Liver (tissue), 9 donors: ENCODE measurements around the gene TNP2. TPM values are rescaled to one million over a fixed set of nuclear protein-coding genes. Genes with fewer than 3 reads are reported as not detected.

Experiments
- DNase-seq: peaks from one replicate; pipeline ENCODE4 v3.0.0-alpha.2; 2017; ENCODE audit warnings: low spot score
- H3K27ac ChIP-seq, 2 donors: one replicate each; pipeline ENCODE4 v1.7.0; 2013; ENCODE audit warnings: inconsistent platforms in 2 of 2, low read length in 2 of 2, control low read depth in 1 of 2, low read depth in 1 of 2, mild to moderate bottlenecking in 1 of 2
- H3K27me3 ChIP-seq, 4 donors: one replicate each; pipeline versions ENCODE4 v1.6.1 to v1.7.0; 2013; ENCODE audit warnings: low read length in 3 of 4, inconsistent platforms in 1 of 4, mild to moderate bottlenecking in 1 of 4, moderate library complexity in 1 of 4; ENCODE audit not compliant: control insufficient read depth in 4 of 4, insufficient read depth in 4 of 4
- H3K36me3 ChIP-seq, 4 donors: one replicate each; pipeline versions ENCODE4 v1.6.1 to v1.7.0; 2013; ENCODE audit warnings: low read length in 3 of 4, mild to moderate bottlenecking in 3 of 4, low read depth in 1 of 4, moderate library complexity in 1 of 4; ENCODE audit not compliant: control insufficient read depth in 4 of 4, insufficient read depth in 3 of 4
- H3K4me1 ChIP-seq, 4 donors: one replicate each; pipeline versions ENCODE4 v1.6.1 to v1.7.0; 2013; ENCODE audit warnings: low read length in 3 of 4, mild to moderate bottlenecking in 3 of 4, moderate library complexity in 1 of 4; ENCODE audit not compliant: control insufficient read depth in 4 of 4, insufficient read depth in 4 of 4
- H3K4me3 ChIP-seq, 3 donors: one replicate each; pipeline versions ENCODE4 v1.6.1 to v1.7.0; 2013; ENCODE audit warnings: low read length in 3 of 3, control low read depth in 1 of 3, low read depth in 1 of 3, mild to moderate bottlenecking in 1 of 3
- H3K9ac ChIP-seq, 2 donors: one replicate each; pipeline ENCODE4 v1.7.0; 2013; ENCODE audit warnings: low read length in 2 of 2, mild to moderate bottlenecking in 2 of 2, moderate library complexity in 2 of 2, control low read depth in 1 of 2, low read depth in 1 of 2
- H3K9me3 ChIP-seq, 4 donors: one replicate each; pipeline versions ENCODE4 v1.6.1 to v1.7.0; 2013; ENCODE audit warnings: low read length in 3 of 4; ENCODE audit not compliant: control insufficient read depth in 4 of 4
- ATF3 ChIP-seq: IDR thresholded peaks from 2 replicates; pipeline ENCODE4 v1.6.1; 2016; ENCODE audit warnings: antibody characterized with exemption
- CTCF ChIP-seq: fragments of 150-350 bp; IDR thresholded peaks from 2 replicates; pipeline ENCODE4 v1.5.1; 2017; ENCODE audit warnings: improper control_type of control experiment, low read depth, low read length; ENCODE audit not compliant: missing input control
- FOXA1 ChIP-seq: IDR thresholded peaks from 2 replicates; pipeline ENCODE4 v1.6.1; 2016; ENCODE audit warnings: antibody characterized with exemption
- FOXA2 ChIP-seq: IDR thresholded peaks from 2 replicates; pipeline ENCODE4 v1.6.1; 2016; ENCODE audit warnings: antibody characterized with exemption
- HNF4G ChIP-seq: IDR thresholded peaks from 2 replicates; pipeline ENCODE4 v1.6.1; 2016; ENCODE audit warnings: antibody characterized with exemption
- JUND ChIP-seq, 2 donors: IDR thresholded peaks; 2 replicates each; pipeline ENCODE4 v1.6.1; 2016; ENCODE audit warnings: antibody characterized with exemption in 2 of 2
- NR2F2 ChIP-seq: IDR thresholded peaks from 2 replicates; pipeline ENCODE4 v1.6.1; 2016; ENCODE audit warnings: antibody characterized with exemption
- RAD21 ChIP-seq, 2 donors: IDR thresholded peaks; 2 replicates each; pipeline ENCODE4 v1.6.1; 2016; ENCODE audit warnings: antibody characterized with exemption in 2 of 2, mild to moderate bottlenecking in 2 of 2
- RXRA ChIP-seq, 2 donors: IDR thresholded peaks; 2 replicates each; pipeline ENCODE4 v1.6.1; 2017 to 2018; ENCODE audit warnings: antibody characterized with exemption in 2 of 2, mild to moderate bottlenecking in 1 of 2
- SP1 ChIP-seq: IDR thresholded peaks from 2 replicates; pipeline ENCODE4 v1.6.1; 2018; ENCODE audit warnings: antibody characterized with exemption, mild to moderate bottlenecking
- TAF1 ChIP-seq: conservative IDR thresholded peaks from 2 replicates; pipeline ENCODE4 v1.6.1; 2016; ENCODE audit warnings: antibody characterized with exemption, mild to moderate bottlenecking
- YY1 ChIP-seq: IDR thresholded peaks from 2 replicates; pipeline ENCODE4 v1.6.1; 2016; ENCODE audit warnings: antibody characterized with exemption, mild to moderate bottlenecking
- ZBTB33 ChIP-seq: IDR thresholded peaks from 2 replicates; pipeline ENCODE4 v1.6.1; 2016; ENCODE audit warnings: antibody characterized with exemption
- WGBS: extraction: QIAGEN DNeasy Blood & Tissue Kit; methylation state at CpG from one replicate; pipeline ENCODE4 v1.1.7; 2013; 5-methylcytosine and 5-hydroxymethylcytosine counted together
- polyA plus RNA-seq, 2 donors: library from polyadenylated mRNA; stranded (reverse) in 1 of 2; unstranded in 1 of 2; fragments of 200-250 nt in 1 of 2; fragments of >200 nt in 1 of 2; fragmentation: Nextera tagmentation in 1 of 2; extraction: Ambion mirVana in 1 of 2; gene quantifications; one replicate each; pipeline versions ENCODE4 v1.2.1 to v1.2.3, GENCODE V29; 2013 to 2015
- total RNA-seq, 2 donors: library from RNA; depleted of rRNA; stranded (reverse); fragments of >200 nt; gene quantifications; one replicate each; pipeline ENCODE4 v1.2.3, GENCODE V29; 2014
- donor health status: healthy.
- donor health status: healthy.
- donor health status: healthy.
- donor health status: healthy.
- donor health status: healthy.

Gene TNP2
- total and polyA plus RNA-seq, 4 donors: not detected

GRCh38 chr16:11232852-11233726, 36.0 kb downstream of the TNP2 start:
- no peak for DNase-seq
- WGBS: 61% methylated on average over 35 of the region's 35 CpGs
- Histone ChIP-seq H3K9ac (no peak overlapping the region), H3K4me1 (peaks cover 2 to 7% (median 5%) of the 10 kb centered on the region in 4 donors), H3K27ac (peak overlapping the region in 1 of 2 donors; percentile 55), H3K27me3 (no peaks in the 10 kb centered on the region), H3K9me3 (no peaks in the 10 kb centered on the region), H3K36me3 (no peaks in the 10 kb centered on the region), H3K4me3 (no peak overlapping the region)
- no peak for TF ChIP-seq TAF1
- no peak for TF ChIP-seq SP1
- TF ChIP-seq RXRA (IDR thresholded peaks at IDR 0.05): no peak
- TF ChIP-seq ATF3: no peak
- TF ChIP-seq JUND (IDR thresholded peaks at IDR 0.05): no peak
- no peak for TF ChIP-seq YY1
- no peak for TF ChIP-seq NR2F2
- no peak for TF ChIP-seq FOXA1
- no peak for TF ChIP-seq HNF4G
- no peak for TF ChIP-seq CTCF
- no peak for TF ChIP-seq RAD21 (IDR thresholded peaks at IDR 0.05)
- TF ChIP-seq FOXA2: no peak

GRCh38 chr16:11232302-11232851, 36.7 kb downstream of the TNP2 start:
- 80% methylated on average over 2 of the region's 3 CpGs for WGBS

More at GRCh38 chr16:11232302-11232851, 36.7 kb downstream of the TNP2 start:
- TF ChIP-seq ZBTB33: no peak
- Histone ChIP-seq H3K27ac (peak overlapping the region in 1 of 2 donors; percentile 55), H3K9ac (no peak overlapping the region), H3K4me1 (peaks cover 2 to 7% (median 5%) of the 10 kb centered on the region in 4 donors), H3K36me3 (no peaks in the 10 kb centered on the region), H3K4me3 (no peak overlapping the region), H3K27me3 (no peaks in the 10 kb centered on the region), H3K9me3 (no peaks in the 10 kb centered on the region)
- no peak for DNase-seq
